T-helper 1 cell treated with Interleukin-12 subunit alpha and Interleukin-12 subunit beta and Interleukin-4 antibody, amounts not matched to agents 30 ng/mL and 1 ng/mL, for 36 hours (primary cell): Measurements from ENCODE around the gene FOXN3. TPM values are rescaled to one million over a fixed set of nuclear protein-coding genes. Genes with fewer than 3 reads are reported as not detected.

ENCODE experiments used
- intact Hi-C: fragments of 100-400 bp; cut with micrococcal nuclease; formaldehyde crosslinking; loops from one replicate; pipeline ENCODE4 v1.15.1; 2024
- total RNA-seq: library from RNA; stranded (reverse); gene quantifications from 2 replicates; pipeline ENCODE4 v1.2.3, GENCODE V29; 2022

FOXN3 gene
- total RNA-seq, 1 donor from 2014 or later = 110 TPM

GRCh38 chr14:89415159-89415558 is 1.9 kb downstream of the FOXN3 start:
- intact Hi-C loops = loop anchor here (5.0 to 10.0 kb wide), 7 partner anchors 307 to 982 kb away; partner anchors contain the start of genes CALM1, PSMC1 and ZC3H14

DNA sequence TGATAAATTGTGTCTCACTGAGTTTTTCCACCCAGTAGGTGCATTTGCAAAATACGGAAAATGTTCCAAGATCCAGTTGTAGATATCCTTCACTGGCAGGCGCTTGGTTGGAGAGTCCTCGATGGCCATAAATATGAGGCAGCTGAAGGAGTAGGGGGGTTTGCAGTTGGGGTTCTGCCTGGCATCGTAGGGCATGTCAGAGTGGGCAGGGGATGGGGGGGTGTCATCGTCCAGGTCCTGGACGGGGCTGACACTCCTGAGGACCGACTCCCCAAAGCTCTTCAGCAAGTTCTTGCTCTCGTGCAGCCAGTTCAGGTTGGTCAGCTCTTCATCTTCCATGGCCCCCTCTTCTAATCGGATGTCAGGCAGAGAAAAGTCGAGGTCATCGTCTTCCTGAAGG is 5.1 kb downstream of the FOXN3 start:
- intact Hi-C loops = loop anchor here (10.0 kb wide), 1 partner anchor 847 kb away; the partner anchor contains the start of gene ZC3H14

GRCh38 chr14:89409961-89410360 is 7.1 kb downstream of the FOXN3 start:
- intact Hi-C loops = loop anchor here (10.0 kb wide), 1 partner anchor 845 kb away; the partner anchor contains the start of gene ZC3H14

- intact Hi-C loops = no loop called here
Observed at GRCh38 chr14:89408907-89409700, 7.9 kb downstream of the FOXN3 start.

- intact Hi-C loops = no loop called here
Observed at GRCh38 chr14:89407856-89408255, 9.2 kb downstream of the FOXN3 start.

DNA sequence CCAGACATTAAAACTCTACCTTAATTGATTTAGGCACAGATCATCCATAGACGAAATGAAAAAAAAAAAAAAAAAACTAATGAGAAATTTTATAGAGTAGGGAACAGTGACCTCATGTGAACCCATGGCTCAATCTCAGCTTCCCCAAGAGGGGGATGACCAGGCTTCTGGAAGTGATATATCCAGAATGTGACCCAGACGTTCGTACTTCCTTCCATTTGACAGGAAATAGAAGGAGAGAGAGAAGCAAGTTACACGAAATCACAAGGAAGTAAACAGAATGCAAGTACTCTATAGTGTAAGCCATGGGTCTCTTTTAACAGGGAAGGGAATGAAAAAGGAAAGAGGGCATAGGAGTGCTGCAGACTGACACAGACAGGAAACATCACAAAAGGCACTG is 10.1 kb downstream of the FOXN3 start:
- intact Hi-C loops = no loop called here

GRCh38 chr14:89406361-89406760 is 10.7 kb downstream of the FOXN3 start:
- intact Hi-C loops = no loop called here

DNA sequence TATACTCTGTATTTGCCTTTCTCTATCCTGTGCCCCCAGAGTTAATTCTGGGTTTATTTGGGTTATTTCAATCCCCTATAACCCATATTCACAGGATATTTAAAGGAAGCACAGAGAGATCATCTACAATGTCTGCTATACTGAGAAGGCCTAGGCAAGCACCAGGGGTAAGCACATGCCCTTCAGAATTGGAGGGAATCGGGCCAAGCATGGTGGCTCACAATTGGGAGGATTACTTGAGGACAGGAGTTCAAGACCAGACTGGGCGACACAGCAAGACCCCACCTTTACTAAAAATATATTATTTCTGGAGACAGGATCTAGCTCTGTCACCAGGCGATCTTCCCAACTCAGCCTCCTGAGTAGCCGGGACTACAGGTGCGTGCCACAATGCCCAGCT is 11.3 kb downstream of the FOXN3 start:
- intact Hi-C loops = no loop called here

GRCh38 chr14:89402363-89402762 is 14.7 kb downstream of the FOXN3 start:
- intact Hi-C loops = no loop called here

- intact Hi-C loops = no loop called here
Observed at GRCh38 chr14:89401761-89402160, 15.3 kb downstream of the FOXN3 start.

- intact Hi-C loops = no loop called here
Observed at GRCh38 chr14:89401241-89401640, 15.8 kb downstream of the FOXN3 start.

GRCh38 chr14:89400529-89400928 is 16.5 kb downstream of the FOXN3 start:
- intact Hi-C loops = no loop called here

- intact Hi-C loops = no loop called here
Observed at GRCh38 chr14:89399594-89400068, 17.4 kb downstream of the FOXN3 start.

DNA sequence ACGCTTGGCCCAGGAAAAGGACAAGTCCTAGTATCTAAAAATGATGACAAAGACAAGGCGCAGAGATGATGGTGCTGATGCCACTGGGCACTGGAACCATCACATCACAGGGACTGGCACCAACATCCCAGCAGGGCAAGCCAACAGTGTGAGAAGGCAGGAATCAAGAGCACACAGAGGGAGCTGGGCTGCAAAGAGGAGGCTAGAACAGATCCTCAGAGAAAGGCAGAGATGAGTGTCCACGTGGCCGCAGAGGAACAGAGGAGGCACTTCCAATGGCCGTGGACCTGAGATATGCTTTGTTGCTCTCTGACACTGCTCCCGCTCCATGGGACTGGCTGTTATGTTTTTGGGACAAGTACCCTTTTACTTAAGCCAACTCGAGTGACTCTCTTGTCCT is 17.9 kb downstream of the FOXN3 start:
- intact Hi-C loops = no loop called here

DNA sequence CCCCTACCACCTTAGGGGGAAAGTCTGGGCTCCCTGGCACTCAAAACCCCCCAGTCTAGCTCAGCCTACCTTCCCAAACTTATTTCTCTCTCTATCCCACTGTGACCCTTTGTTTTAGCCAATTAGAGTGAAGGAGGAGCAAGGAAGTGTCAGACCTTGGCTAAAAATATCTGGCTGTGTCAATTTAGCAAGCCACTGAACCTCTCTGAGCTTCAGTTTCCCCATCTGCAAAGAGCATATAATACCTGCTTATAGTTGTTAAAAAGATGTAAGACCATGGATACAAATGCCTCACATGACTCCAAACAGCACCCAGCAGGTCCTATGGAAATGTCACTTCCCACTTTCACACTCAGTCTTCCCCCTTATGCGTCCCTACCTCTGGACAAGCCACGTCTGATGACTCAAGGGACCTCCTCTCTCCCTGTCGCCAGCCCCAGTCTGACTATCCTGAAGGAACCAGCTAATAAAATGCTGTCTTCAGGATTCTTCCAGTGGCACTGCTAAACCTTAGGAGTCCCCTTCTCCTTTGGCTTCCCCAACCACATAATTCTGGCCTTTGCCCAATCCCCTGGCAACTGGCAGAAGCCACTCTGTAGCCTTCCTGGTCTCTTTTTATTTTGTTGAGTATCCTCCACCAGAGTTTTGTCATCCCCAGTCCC is 19.3 kb downstream of the FOXN3 start:
- intact Hi-C loops = no loop called here

DNA sequence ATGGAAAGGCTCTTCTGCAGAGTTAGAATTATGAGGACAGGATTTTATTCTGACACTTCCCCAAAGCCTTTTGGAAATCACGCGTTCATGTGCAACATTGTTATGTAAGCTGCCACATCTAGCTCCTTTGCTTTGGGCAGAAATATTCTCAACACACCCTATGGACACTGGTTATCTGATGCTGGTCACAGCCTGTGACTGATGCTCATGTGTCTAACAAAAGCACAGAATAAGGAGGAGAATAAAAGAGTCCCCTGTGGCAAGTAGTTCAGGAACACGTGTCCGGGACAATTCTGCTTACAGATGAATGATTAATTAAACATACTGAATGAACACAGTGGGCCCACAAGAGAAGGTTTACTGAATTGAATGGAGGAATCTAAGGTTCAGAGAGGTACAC is 22.1 kb downstream of the FOXN3 start:
- intact Hi-C loops = no loop called here

- intact Hi-C loops = no loop called here
Observed at GRCh38 chr14:89393222-89393745, 23.7 kb downstream of the FOXN3 start.

- intact Hi-C loops = no loop called here
Observed at GRCh38 chr14:89392181-89392580, 24.9 kb downstream of the FOXN3 start.

- intact Hi-C loops = no loop called here
Observed at GRCh38 chr14:89391556-89391955, 25.5 kb downstream of the FOXN3 start.

GRCh38 chr14:89391123-89391522 is 25.9 kb downstream of the FOXN3 start:
- intact Hi-C loops = no loop called here

GRCh38 chr14:89388853-89389252 is 28.2 kb downstream of the FOXN3 start:
- intact Hi-C loops = no loop called here
